ENCODE measurements around the gene UBE2F. TPM values are rescaled to one million over a fixed set of nuclear protein-coding genes. Genes with fewer than 3 reads are reported as not detected.
"Not testable (repeated sequence)": the region's sequence is repeated elsewhere in the genome, so short reads cannot be mapped to it uniquely, and the experiment has no call there.

Gene UBE2F
- total RNA-seq, 1 experiment from 2014 or later: 86.9 TPM

GRCh38 chr2:237944302-237944701 is 22.5 kb upstream of the UBE2F start:
- no peak for DNase-seq (ENCODE audit: low read depth)

DNA sequence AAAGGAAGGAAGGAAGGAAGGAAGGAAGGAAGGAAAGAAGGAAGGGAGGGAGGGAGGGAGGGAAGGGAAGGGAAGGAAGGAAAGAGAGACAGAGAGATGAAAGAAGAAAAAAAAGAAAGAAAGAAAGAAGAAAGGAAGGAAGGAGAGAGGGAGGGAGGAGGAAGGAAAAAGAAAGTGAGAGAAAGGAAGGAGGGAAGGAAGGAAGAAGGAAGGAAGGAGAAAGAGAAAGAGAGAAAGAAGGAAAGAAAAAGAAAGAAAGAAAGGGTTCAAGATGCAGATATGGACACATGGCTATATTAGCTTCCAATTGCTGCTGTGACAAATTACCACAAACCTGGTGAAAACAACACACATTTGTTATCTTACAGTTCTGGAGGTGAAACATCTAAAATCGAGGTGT is 20.4 kb upstream of the UBE2F start:
- DNase-seq (ENCODE audit: low read depth): no peak

DNA sequence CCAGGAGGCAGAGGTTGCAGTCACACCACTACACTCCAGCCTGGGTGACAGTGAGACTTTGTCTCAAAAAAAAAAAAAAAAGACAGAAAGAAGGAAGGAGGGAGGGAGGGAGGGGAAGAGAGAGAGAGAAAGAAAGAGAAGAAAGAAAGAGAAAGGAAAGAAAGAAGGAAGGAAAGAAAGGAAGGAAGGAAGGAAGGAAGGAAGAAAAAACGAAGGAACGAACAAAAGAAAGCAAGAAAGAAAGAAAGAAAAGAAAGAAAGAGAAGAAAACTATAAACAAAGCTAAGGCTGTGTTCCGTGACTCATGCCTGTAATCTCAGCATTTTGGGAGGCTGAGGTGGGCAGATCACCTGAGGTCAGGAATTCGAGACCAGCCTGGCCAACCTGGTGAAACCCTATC is 15.5 kb upstream of the UBE2F start:
- DNase-seq (ENCODE audit: low read depth): not testable (repeated sequence)

DNA sequence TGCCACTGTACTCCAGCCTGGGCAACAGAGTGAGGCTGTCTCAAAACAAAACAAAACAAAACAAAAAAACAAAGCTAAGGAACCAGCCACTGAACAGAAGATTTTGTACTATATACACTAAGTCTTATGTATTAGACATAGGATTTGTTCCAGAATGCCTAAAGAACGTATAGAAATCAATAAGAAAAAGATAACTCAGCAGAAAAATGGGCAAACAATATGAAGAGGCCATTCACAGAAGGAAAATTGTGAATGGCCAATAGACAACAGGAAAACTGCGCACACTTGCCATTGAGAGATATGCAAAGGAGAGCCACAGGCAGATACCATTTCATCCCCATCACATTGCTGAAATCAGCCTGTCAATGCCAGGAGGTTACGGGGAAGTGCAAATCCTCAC is 14.9 kb upstream of the UBE2F start:
- no peak for DNase-seq (ENCODE audit: low read depth)

- no peak for DNase-seq (ENCODE audit: low read depth)
Observed at GRCh38 chr2:237952851-237953250, 14.0 kb upstream of the UBE2F start.

GRCh38 chr2:237955640-237956401 is 11.0 kb upstream of the UBE2F start:
- DNase-seq (ENCODE audit: low read depth): no peak

DNA sequence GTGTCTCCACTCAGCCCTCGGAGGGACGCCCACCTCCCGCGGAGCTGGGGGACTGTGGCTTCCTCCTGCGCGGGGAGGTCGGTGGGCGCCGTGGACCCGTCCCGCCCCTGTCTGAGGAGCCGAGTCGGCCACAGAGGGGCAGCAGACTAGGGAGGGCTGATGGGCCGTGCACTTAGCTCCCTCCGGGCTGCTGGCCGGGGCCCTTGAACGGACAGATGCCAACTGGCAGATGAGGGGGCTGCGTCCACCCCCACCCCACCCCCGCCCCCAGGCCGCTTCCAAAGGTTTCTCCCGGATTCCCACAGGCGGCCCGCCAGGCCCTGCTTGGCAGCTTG is 10.4 kb upstream of the UBE2F start:
- DNase-seq (ENCODE audit: low read depth): no peak

GRCh38 chr2:237961637-237962036 is 5.2 kb upstream of the UBE2F start:
- DNase-seq (ENCODE audit: low read depth): no peak

GRCh38 chr2:237962432-237963084 is 4.3 kb upstream of the UBE2F start:
- no peak for DNase-seq (ENCODE audit: low read depth)

DNA sequence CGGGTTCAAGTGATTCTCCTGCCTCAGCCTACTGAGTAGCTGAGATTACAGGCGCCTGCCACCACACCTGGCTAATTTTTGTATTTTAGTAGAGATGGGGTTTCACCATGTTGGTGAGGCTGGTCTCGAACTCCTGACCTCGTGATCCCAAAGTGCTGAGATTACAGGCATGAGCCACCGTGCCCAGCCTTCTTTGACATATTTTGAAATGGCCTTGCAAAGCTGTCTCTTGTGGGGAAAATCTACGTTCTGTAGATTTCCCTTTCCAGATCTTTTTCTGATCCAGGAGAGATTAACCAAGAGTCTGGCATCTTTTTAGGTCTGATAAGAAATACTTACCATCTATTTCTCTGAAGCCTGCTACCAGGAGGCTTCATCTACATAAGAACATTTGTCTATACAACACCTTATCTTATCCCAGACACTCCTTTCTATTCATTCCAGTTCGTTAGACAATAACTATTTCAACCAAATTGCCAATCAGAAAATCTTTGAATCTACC is 3.3 kb upstream of the UBE2F start:
- DNase-seq (ENCODE audit: low read depth): not testable (repeated sequence)

GRCh38 chr2:237964194-237964577 is 2.6 kb upstream of the UBE2F start:
- no peak for DNase-seq (ENCODE audit: low read depth)

DNA sequence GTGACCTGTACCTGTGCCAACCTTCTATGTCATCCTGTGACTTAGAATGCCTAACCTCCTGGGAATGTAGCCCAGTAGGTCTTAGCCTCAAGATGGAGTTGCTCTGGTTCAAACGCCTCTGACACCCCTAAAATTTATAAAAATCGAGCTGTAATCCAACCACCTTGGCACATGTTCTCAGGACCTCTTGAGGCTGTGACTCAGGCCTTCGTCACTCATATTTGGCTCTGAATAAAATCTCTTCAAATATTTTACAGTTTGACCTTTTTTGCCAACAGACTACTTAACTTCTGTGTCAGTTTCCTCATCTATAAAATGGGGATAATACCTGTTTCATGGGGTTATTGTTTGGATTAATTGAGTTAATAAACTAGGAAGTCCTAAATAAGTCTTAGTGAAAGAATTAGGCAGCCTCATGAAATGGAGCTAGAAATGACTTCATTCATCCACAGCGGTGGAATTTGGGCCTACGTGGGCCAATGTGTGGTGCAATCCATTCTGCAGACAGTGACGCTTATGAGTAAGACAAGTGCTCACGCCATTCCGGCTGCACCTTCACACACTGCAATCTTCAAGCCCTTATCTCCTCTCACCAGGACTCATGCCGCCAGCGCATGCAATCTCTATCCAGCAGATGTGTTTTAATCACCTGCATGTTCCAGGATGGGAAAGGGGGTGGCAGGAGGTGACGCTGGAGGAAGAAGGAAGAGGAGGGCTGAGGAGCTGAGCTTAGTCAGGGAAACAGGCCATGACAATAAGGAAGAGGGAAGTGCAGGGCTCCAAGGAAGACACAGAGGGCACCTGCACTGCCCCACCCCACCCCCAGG is 2.0 kb upstream of the UBE2F start:
- DNase-seq (ENCODE audit: low read depth): peak; percentile 54

DNA sequence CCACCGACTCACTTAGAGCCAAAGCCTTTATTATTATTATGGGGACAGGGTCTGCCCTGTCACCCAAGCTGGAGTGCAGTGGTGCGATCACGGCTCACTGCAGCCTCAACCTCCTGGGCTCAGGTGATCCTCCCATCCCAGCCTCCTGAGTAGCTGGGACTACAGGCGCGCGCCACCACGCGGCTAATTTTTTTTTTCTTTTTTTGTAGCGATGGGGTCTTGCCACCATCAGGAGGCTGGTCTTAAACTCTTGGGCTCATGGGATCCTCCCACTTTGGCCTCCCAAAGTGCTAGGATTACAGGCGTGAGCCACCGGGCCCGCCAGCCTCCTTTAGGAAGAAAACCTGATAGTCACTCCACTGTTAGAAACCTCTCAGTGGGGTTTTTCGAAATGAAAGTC is 970 bp upstream of the UBE2F start:
- not testable (repeated sequence) for DNase-seq (ENCODE audit: low read depth)

- DNase-seq (ENCODE audit: low read depth): no peak
Observed at GRCh38 chr2:237966250-237966564, 607 bp upstream of the UBE2F start.

GRCh38 chr2:237967463-237967951 is 693 bp downstream of the UBE2F start:
- peak; percentile 15 for DNase-seq (ENCODE audit: low read depth)

GRCh38 chr2:237968048-237968862 is 1.4 kb downstream of the UBE2F start:
- DNase-seq (ENCODE audit: low read depth): no peak

DNA sequence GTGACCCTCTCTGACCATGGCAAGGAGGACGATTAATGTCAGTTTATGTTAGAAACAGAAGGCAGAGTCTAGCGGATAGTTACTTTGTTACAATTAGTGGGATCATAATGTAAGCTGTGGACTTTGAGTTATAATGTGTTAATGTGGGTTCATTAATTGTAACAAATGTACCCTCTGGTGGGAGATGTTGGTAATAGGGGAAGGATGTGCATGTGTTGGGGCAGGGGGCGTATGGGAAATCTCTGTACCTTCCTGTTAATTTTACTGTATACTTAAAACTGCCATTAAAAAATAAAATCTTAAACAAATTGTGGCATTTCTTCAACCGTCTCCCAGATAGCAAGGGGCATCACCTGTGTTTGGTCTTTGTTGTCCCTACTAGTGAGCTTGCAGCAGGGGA is 4.8 kb downstream of the UBE2F start:
- DNase-seq (ENCODE audit: low read depth): no peak

DNA sequence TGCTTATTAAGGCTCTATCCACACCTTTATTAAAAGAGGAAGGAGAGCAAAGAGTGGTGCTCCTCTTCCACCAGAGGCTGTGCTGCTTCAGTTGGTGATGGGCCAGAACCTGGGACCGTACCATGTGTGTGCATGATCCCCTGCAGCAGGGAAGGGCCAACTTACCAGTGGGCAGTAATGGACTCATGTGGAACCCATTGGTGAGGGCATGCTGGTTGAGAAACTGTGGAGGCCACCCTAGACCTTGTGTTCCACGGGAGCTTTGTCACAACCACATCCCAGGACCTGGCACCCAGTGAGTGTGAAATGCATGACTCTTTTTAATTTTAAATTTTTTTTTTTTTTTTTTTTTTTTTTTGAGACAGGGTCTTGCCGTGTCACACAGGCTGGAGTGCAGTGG is 5.4 kb downstream of the UBE2F start:
- DNase-seq (ENCODE audit: low read depth): no peak

DNA sequence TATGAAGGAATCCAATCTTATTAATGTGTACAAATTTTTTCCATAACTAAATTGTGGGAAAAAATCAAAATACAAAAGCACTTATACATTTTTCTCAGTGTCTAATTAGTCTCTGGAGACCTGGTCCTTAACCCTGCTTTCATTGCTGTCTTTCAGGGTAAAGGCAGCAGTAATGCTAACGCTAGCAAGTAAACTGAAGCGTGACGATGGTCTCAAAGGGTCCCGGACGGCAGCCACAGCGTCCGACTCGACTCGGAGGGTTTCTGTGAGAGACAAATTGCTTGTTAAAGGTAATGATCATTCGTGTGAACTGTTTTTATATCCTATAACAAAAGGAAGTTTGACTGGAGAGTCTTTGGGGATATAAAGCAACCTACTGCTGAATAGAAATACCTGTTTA is 6.1 kb downstream of the UBE2F start:
- DNase-seq (ENCODE audit: low read depth): no peak

DNA sequence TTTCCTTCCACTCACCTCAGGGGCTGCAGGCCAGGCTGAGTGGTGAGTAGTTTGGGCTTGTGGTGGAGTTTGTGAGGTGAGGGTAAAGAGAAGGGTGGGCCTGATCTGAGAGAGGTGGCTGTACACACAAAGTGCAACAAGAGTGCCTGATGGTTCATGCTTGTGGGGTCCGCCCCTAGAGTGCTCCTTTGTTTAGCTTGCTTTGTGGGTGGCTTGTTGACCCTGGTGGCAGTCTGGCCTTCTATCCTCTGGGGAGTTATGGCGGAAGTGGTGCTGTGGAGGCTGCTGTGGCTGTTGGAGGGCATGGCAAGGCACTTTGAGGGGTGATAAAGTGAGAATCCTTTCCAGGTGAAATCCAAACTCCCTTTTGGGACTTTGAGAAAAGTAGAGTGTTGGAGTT is 10.6 kb downstream of the UBE2F start:
- no peak for DNase-seq (ENCODE audit: low read depth)

DNA sequence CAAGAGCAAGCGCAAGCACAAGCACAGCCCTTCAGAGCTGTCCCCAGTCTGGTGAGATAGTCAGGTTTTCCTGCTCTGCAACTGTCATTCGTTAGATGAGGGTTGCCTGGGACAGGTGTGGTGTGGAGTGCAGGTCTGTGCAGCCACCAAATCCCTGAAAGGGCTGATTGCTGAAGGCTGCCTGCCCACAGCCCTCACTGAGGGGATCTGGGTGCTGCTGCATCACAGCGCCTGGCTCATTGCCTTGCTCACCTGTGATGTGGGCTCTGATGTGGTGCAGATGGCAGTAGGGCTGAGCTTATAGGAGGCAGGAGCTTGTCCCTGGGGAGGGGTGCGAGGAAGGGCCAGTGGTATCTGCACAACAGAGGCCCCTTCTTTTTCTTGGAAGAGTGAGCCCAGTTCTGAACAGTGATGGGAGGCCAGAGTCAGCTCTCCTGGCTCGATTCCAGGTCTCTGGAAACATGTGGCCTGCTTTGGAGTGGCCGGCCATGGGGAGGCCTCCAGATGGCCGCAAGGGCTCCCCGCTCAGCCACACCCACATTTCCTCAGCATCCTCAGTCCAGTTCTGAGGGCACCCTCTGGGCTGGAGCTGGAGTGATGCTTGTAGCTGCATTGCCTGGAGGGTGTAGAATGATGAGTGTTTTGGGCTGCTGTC is 11.4 kb downstream of the UBE2F start:
- no peak for DNase-seq (ENCODE audit: low read depth)

Data from M059J (cell line).